Neural cell (in vitro differentiated cells): ENCODE data around the gene IPO11. TPM values are rescaled to one million over a fixed set of nuclear protein-coding genes. Genes with fewer than 3 reads are reported as not detected.
"Not testable (repeated sequence)": the region's sequence is repeated elsewhere in the genome, so short reads cannot be mapped to it uniquely, and the experiment has no call there.

Source experiments
- H2AFZ ChIP-seq: fragments of 200-600, 300-800 bp; sonication (generic), shearing (Covaris generic); 2 replicates; pipeline ENCODE4 v1.6.0; 2014; ENCODE audit warnings: low read depth, mild to moderate bottlenecking, antibody characterized with exemption, low read length, moderate library complexity
- H3F3A ChIP-seq: fragments of 200-600 bp; shearing (Covaris generic); 2 replicates; pipeline ENCODE4 v1.6.1; 2016; ENCODE audit warnings: mild to moderate bottlenecking, moderate library complexity, mixed read lengths, antibody characterized with exemption, low read length; ENCODE audit not compliant: insufficient read depth, poor library complexity, severe bottlenecking
- H3K27ac ChIP-seq: fragments of 200-600, 300-800 bp; sonication (generic), shearing (Covaris generic); 2 replicates; pipeline ENCODE4 v1.5.1; 2014; ENCODE audit warnings: mild to moderate bottlenecking, low read length, moderate library complexity
- H3K27me3 ChIP-seq: fragments of 300-800, 200-600 bp; sonication (generic), shearing (Covaris generic); 2 replicates; pipeline ENCODE4 v1.6.0; 2014; ENCODE audit warnings: mild to moderate bottlenecking, low read depth, low read length, moderate library complexity; ENCODE audit not compliant: insufficient read depth
- H3K36me3 ChIP-seq: fragments of 300-800, 200-600 bp; sonication (generic), shearing (Covaris generic); 2 replicates; pipeline ENCODE4 v1.5.1; 2014; ENCODE audit warnings: mild to moderate bottlenecking, antibody characterized with exemption, low read length, moderate library complexity; ENCODE audit not compliant: insufficient read depth
- H3K4me2 ChIP-seq: fragments of 300-800, 200-600 bp; sonication (generic), shearing (Covaris generic); 2 replicates; pipeline ENCODE4 v1.6.0; 2014; ENCODE audit warnings: mild to moderate bottlenecking, low read length
- H3K4me3 ChIP-seq: fragments of 300-800, 200-600 bp; sonication (generic), shearing (Covaris generic); 2 replicates; pipeline ENCODE4 v1.5.1; 2014; ENCODE audit warnings: mild to moderate bottlenecking, low read length, moderate library complexity
- H3K79me2 ChIP-seq: fragments of 200-600 bp; shearing (Covaris generic); replicated peaks from 2 replicates; pipeline ENCODE4 v1.6.0; 2014; ENCODE audit warnings: mild to moderate bottlenecking, low read length, moderate library complexity; ENCODE audit not compliant: insufficient read depth
- H3K9ac ChIP-seq: fragments of 300-800, 200-600 bp; sonication (generic), shearing (Covaris generic); 2 replicates; pipeline ENCODE4 v1.6.1; 2016; ENCODE audit warnings: mild to moderate bottlenecking, low read length, mixed read lengths
- H3K9me2 ChIP-seq: fragments of 200-600 bp; shearing (Covaris generic); 2 replicates; pipeline ENCODE4 v1.6.1; 2016; ENCODE audit warnings: mild to moderate bottlenecking, low read length, mixed read lengths; ENCODE audit not compliant: insufficient read depth
- H3K9me3 ChIP-seq: fragments of 200-600, 300-800 bp; sonication (generic), shearing (Covaris generic); 2 replicates; pipeline ENCODE4 v1.6.1; 2016; ENCODE audit warnings: mild to moderate bottlenecking, mixed run types, low read length, moderate library complexity, mixed read lengths
- H4K20me1 ChIP-seq: fragments of 200-600 bp; shearing (Covaris generic); 2 replicates; pipeline ENCODE4 v1.6.1; 2016; ENCODE audit warnings: mild to moderate bottlenecking, mixed run types; ENCODE audit not compliant: insufficient read depth
- CTCF ChIP-seq: fragments of 450-650 bp; IDR thresholded peaks from 2 replicates; pipeline ENCODE4 v1.5.1; 2014; ENCODE audit warnings: antibody characterized with exemption, mild to moderate bottlenecking, moderate library complexity; ENCODE audit not compliant: poor library complexity, severe bottlenecking
- EP300 ChIP-seq: fragments of 450-650 bp; conservative IDR thresholded peaks from 2 replicates; pipeline ENCODE4 v1.6.1; 2014; ENCODE audit warnings: antibody characterized with exemption, mild to moderate bottlenecking, moderate library complexity; ENCODE audit not compliant: poor library complexity, severe bottlenecking
- EZH2 ChIP-seq: fragments of 200-600, 300-800 bp; shearing (Covaris generic), sonication (generic); IDR thresholded peaks from 2 replicates; pipeline ENCODE4 v1.6.1; 2014; ENCODE audit warnings: antibody characterized with exemption, low read length, borderline replicate concordance, mild to moderate bottlenecking; ENCODE audit not compliant: insufficient read depth, poor library complexity, severe bottlenecking
- MXI1 ChIP-seq: fragments of 450-650 bp; conservative IDR thresholded peaks from 2 replicates; pipeline ENCODE4 v1.6.1; 2014; ENCODE audit warnings: antibody characterized with exemption, mild to moderate bottlenecking; ENCODE audit not compliant: poor library complexity, severe bottlenecking
- POLR2AphosphoS5 ChIP-seq: IDR thresholded peaks from 2 replicates; pipeline ENCODE4 v1.6.1; 2012
- RAD21 ChIP-seq: fragments of 450-650 bp; conservative IDR thresholded peaks from 2 replicates; pipeline ENCODE4 v1.6.1; 2014; ENCODE audit warnings: antibody characterized with exemption, mild to moderate bottlenecking, moderate library complexity
- REST ChIP-seq: IDR thresholded peaks from 2 replicates; pipeline ENCODE4 v1.6.1; 2012; ENCODE audit warnings: borderline replicate concordance
- SMC3 ChIP-seq: fragments of 450-650 bp; conservative IDR thresholded peaks from 2 replicates; pipeline ENCODE4 v1.6.1; 2014; ENCODE audit warnings: antibody characterized with exemption, mild to moderate bottlenecking, moderate library complexity; ENCODE audit not compliant: poor library complexity
- TAF1 ChIP-seq: IDR thresholded peaks from 2 replicates; pipeline ENCODE4 v1.6.1; 2012; ENCODE audit warnings: low read depth
- polyA plus RNA-seq: library from polyadenylated mRNA; depleted of rRNA; stranded (reverse); fragments of >200 nt; gene quantifications from 2 replicates; pipeline ENCODE4 v1.2.3, GENCODE V29; 2014

The IPO11 gene
- polyA plus RNA-seq, 1 donor from 2014 or later: 12.5 TPM

- not testable (repeated sequence) for H3F3A ChIP-seq, H3K36me3 ChIP-seq, H3K9me3 ChIP-seq, H3K9me2 ChIP-seq, H4K20me1 ChIP-seq, H3K27ac ChIP-seq, H3K79me2 ChIP-seq, H3K27me3 ChIP-seq, H2AFZ ChIP-seq, H3K4me2 ChIP-seq, H3K4me3 ChIP-seq, H3K9ac ChIP-seq
Observed at GRCh38 chr5:62520812-62521211, 108.2 kb downstream of the IPO11 start.

- Histone ChIP-seq H4K20me1 (no peaks in the 10 kb centered on the region), H3K36me3 (no peaks in the 10 kb centered on the region), H3K9me2 (no peaks in the 10 kb centered on the region), H3K4me2 (no peak overlapping the region), H3K79me2 (no peaks in the 10 kb centered on the region), H3F3A (no peaks in the 10 kb centered on the region), H3K9ac (no peak overlapping the region), H3K27ac (no peak overlapping the region), H3K4me3 (no peak overlapping the region), H2AFZ (no peak overlapping the region), H3K27me3 (no peaks in the 10 kb centered on the region), H3K9me3 (no peaks in the 10 kb centered on the region)
- TF ChIP-seq POLR2AphosphoS5 (no peak), SMC3 (no peak), TAF1 (no peak), EZH2 (no peak), EP300 (no peak)
Observed at GRCh38 chr5:62521319-62521718, 108.8 kb downstream of the IPO11 start.

GRCh38 chr5:62522811-62523210 is 110.2 kb downstream of the IPO11 start:
- Histone ChIP-seq H3K9me3 (no peaks in the 10 kb centered on the region), H3K27me3 (no peaks in the 10 kb centered on the region), H3K9ac (no peak overlapping the region), H3K79me2 (no peaks in the 10 kb centered on the region), H2AFZ (no peak overlapping the region), H4K20me1 (no peaks in the 10 kb centered on the region), H3K4me2 (no peak overlapping the region), H3K36me3 (no peaks in the 10 kb centered on the region), H3K4me3 (no peak overlapping the region), H3K9me2 (no peaks in the 10 kb centered on the region), H3F3A (no peaks in the 10 kb centered on the region), H3K27ac (no peak overlapping the region)
- no peak for TF ChIP-seq TAF1
- TF ChIP-seq CTCF: no peak
- TF ChIP-seq EZH2: no peak
- no peak for TF ChIP-seq POLR2AphosphoS5
- no peak for TF ChIP-seq RAD21
- TF ChIP-seq REST: no peak
- TF ChIP-seq SMC3: no peak
- TF ChIP-seq EP300: no peak
- TF ChIP-seq MXI1: no peak
